DMS 273 treated with DMSO at 0.1 percent for 48 hours (cell line): ENCODE data around the gene TLE2.

ENCODE experiments used
- DNase-seq: peaks from one replicate; lab custom pipeline; 2025; lab: John Stamatoyannopoulos, UW

Gene TLE2

DNA sequence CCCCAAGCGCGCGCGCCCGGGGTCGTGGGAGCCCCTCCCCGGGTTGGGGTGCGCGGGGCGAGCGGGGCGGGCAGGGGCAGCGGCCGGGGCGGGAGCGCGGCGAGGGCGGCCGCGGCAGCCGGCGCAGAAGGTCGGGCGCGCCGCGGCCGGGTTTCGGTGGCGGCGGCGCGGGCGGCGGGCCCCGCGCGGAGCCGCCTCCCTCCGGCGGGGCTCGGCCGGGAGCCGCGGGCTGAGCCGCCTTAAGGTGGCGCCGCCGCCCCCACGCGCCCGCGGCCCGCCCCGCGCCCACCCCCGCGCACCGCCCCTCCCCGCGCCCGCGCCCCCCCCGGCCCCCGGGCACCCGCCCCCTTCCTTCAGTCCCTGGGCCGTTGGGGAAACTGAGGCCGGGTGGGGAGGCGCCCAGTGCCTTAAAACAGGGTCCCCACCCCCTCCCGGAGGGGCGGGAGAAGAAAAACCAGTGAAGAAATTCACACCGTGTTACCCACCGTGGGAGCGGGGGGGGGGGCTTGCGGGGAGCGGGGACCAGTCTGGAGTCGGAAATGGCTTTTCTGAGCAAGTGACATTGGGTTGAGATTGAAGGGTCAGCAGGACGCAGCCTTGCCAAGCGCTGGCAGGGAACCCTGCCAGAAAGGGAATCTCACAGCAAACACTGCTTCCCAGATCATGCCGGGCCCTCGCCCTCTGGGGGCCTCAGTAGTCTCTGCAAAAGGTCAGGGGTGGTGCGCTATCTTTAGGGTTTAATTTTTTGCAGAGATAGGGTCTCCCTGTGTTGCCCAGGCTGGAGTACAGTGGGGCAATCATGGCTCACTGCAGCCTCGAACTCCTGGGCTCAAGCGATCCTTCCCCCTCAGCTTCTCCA is at the start of gene TLE2:
Gene TLE2, minus strand, starts transcription at position 216 of the 859 bp plus-strand sequence. CDS start 376 bp downstream, outside the sequence.
- DNase-seq: no peak

DNA sequence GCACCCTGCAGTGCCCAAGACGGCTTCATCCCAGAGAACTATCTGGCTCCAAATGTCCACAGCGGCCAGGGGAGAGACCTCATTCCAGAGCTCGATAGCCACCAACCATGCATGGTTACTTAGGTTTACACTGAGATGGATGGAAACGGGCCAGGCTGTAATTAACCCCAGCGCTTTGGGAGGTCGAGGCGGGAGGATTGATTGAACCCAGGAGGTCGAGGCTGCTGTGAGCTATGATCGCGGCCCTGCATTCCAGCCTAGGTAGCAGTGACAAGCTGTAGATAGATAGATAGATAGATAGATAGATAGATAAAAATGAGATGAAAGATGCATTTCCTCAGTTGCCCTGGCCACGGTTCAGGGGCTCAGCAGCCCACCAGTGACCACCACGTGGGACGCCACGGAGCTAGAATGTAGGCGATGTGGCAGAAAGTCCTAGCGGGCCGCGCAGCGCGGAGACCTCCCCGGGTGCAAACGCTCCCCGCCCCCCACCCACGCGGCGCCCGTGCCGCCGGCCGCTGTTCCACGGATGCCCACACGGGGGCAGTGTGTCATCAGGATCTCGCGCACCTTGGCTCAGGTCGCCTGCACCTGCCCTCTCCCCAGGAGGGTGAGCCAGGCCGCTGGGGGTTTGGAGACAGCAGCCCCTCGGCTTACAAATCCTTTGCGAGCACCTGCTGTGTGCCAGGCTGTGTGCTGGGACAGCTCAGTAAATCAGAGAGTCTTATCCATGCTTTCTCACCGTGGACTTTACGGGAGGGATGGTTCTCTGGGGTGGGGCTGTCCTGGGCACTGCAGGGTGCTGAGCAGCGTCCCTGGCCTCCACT is 46.7 kb upstream of the TLE2 start:
- no peak for DNase-seq

DNA sequence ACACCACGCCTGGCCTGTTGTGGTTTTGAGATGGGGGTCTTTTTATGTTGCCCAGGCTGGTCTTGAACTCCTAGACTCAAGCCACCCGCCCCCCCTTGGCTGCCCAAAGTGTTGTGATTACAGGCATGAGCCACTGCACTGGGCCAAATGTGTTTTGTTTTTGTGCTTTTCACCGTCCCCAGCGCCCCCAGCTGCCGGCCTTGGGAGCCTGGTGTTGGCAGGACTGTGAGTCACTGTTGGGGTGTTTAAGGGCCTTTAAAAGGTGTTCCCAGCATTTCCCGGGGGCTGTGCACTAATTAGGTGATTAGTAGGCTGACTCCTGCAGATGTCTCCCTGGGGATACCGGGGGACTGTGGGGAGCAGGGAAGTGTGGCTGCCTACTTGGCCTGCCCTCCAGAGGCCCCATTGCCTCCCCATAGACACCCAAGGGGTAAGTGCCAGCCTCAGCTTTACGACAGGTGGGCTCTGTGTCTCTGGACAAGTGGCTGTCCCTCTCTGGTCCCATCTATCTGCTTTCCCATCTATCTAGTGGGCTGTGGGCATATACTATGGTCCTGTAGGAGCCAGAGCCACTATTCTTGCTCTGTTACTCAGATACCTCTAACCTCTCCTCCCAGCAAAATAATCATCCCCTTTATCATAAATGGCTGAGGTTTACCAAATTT is 45.0 kb upstream of the TLE2 start:
- DNase-seq: no peak

DNA sequence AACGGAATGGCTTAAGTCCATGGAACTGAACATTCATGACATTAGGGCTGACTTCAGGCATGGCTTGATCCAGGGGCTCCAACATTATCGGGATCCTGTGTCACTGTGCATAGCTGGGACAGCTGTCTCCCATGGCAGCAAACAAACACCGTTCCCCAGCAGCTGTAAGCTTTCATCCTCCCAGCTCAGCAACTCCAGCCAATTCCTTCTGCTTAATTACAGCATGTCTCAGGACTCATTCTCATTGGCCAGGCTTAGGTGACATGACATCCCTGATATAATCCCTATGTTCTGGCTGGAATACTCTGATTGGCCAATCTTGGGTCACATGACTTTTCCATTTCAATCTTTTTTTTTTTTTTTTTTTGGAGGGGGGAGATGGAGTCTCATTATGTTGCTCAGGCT is 44.1 kb upstream of the TLE2 start:
- DNase-seq: peak; percentile 86

DNA sequence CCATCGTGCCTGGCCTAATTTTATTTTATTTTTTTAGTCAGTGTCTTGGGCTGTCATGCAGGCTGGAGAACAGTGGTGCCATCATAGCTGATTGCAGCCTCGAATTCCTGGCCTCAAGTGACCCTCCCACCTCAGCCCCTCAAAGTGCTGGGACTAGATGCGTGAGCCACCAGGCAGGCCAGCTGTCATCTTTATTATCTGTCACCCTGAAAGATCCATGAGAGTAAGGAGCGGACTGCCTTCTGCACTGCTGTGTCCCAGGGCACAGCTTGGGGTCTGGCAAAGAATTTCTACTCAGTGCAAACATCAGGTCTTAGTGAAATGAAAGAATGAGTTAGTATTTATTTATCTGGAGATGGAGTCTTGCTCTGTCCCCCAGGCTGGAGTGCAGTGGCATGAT is 42.7 kb upstream of the TLE2 start:
- peak; percentile 63 for DNase-seq

DNA sequence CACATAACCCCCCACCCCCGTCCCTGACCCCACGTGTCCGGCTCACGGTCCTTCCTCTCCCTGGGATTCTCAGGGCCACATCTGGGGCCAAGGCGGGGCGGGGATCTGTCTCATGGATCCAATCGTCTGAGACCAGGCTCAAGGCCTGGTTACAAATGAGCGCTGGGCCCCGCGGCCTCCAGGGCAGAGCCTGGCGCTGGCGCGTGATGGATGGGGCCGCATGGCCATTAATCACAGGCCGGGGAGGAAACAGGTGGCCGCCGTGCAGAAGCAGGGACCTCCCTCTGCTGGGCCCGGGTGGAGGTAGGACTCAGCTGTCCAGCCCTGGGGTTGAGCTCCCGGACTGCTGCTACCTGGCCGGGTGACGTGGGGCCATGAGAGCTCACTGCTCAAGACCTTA is 39.0 kb upstream of the TLE2 start:
- no peak for DNase-seq

DNA sequence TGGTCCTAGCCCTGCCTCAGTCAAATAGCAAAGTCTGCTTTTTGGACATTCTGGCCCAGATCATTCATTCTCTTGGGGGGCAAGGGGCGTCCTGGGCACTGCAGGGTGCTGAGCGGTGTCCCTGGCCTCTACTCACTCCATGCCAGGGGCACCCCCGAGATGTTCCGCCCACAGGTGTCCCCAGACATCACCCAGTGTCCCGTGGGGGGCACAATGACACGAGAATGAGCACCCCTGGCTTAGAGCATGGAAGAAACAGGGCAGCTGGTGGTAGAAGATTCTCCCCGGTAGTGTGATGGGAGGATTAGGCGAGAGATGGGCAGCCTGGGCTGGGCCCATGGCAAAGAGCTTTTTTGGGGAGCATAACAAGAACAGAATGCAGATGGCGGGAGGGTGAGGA is 38.5 kb upstream of the TLE2 start:
- DNase-seq: no peak

DNA sequence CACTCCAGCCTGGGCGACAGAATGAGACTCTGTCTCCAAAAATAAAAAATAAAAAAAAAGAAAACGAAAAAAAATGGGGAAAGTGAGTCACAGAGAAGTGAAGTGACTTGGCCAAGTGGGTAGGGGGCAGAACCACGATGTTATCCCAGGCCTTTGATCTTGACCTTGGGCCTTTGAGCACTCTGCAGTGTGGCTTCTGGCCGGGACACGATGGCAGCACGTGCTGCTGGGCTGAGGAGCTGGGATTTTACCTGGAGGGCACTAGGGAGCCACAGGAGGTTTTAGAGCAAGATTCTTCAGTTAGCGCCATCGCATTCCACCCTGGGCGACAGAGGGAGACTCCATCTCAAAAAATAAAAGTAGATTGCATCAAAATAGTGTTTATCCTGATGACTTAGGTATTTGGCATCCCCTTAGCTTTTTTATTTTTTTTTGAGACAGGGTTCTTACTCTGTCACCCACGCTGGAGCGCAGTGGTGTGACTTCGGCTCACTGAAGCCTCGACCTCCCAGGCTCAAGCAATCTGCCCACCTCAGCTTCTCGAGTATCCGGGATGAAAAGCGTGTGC is 37.5 kb upstream of the TLE2 start:
- no peak for DNase-seq

DNA sequence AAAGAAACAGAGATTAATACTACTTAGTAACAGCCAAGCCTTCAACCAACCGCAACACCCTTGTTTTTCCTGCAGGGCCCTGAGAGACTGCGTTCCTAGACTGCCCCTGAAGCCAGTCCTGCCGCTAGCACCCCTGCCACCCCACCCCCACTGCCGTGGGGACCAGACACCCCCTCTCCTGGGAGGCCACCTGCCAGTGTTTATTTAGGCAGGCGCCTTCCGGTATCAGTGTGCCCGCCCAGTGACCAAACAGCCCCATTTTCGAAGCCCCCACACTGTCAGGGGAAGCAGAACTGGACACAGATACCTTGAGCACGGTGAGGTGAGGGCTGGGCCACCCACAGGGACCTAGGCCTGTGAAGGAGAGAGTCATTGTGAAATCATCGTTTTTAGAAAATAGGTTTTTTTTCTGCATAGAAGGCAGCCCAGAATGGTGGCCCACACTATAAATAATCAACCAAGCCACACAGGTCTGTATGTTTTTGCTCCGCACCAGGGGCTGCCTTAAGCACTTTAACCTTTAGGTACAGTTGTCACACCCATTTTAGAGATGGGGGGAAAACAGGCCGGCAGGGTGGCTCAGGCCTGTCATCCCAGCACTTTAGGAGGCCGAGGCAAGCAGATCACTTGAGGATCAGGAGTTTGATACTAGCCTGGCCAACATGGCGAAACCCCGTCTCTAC is 36.7 kb upstream of the TLE2 start:
- DNase-seq: no peak

DNA sequence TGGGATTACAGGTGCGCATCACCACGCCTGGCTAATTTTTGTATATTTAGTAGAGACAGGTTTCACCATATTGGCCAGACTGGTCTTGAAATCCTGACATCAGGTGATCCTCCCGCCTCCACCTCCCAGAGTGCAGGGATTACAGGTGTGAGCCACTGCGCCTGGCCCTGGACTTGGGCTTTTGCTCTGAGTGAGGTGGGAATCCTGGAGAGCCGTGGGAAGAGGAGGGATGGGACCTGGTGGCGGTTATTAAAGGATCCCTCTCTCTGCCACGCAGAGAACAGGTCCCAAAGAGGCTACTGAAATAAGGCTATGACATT is 34.9 kb upstream of the TLE2 start:
- DNase-seq: no peak

DNA sequence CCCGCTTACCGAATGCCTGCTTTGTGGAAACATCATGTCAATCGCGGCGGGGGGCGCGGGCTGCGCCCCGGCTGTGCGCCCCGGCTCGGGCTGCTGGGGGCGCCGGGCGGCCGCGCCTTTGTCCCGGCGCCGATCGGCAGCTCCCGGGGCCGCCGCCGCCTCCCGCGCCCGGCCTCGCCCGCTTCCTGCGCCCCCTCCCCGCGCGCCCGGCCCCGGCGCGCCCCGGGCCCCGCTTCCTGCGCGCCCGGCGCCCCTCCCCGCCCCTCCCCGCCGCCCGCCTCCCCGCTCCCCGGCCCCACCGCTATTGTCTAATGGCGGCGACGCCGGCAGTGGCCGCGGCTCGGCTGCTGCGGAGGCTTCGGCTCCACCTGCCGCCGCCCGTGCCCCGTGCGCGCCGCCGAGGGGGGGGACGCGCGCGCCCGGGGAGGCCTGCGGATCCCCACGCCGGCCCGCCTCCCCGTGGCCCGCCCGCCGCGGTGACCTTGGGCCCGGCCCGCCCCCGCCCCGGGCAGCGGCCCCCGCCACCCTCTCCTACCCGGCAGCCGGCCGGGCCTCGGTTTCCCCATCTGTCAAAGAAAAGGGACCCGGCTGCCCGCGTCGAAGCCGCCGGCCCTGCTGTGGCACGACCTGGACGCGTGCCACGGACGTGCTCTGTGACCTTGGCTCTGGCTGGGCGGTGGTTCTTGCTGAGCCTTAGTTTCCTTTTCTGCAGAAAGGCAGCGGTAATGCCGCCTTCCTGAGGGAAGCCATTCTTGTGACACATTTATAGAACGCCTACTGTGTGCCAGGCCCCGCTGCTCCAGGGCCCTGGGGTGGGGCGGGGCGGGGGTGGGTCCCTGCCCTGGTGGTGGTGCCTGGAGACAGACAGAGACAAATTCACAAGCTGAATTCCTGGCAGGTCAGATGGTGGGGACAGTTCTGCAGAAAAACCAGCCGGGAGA is 33.4 kb upstream of the TLE2 start, which contains the start of gene TLE5:
Gene TLE5, minus strand, starts transcription at position 331 of the 941 bp plus-strand sequence. Its CDS starts 295 bp downstream, at position 36.
- DNase-seq: no peak

DNA sequence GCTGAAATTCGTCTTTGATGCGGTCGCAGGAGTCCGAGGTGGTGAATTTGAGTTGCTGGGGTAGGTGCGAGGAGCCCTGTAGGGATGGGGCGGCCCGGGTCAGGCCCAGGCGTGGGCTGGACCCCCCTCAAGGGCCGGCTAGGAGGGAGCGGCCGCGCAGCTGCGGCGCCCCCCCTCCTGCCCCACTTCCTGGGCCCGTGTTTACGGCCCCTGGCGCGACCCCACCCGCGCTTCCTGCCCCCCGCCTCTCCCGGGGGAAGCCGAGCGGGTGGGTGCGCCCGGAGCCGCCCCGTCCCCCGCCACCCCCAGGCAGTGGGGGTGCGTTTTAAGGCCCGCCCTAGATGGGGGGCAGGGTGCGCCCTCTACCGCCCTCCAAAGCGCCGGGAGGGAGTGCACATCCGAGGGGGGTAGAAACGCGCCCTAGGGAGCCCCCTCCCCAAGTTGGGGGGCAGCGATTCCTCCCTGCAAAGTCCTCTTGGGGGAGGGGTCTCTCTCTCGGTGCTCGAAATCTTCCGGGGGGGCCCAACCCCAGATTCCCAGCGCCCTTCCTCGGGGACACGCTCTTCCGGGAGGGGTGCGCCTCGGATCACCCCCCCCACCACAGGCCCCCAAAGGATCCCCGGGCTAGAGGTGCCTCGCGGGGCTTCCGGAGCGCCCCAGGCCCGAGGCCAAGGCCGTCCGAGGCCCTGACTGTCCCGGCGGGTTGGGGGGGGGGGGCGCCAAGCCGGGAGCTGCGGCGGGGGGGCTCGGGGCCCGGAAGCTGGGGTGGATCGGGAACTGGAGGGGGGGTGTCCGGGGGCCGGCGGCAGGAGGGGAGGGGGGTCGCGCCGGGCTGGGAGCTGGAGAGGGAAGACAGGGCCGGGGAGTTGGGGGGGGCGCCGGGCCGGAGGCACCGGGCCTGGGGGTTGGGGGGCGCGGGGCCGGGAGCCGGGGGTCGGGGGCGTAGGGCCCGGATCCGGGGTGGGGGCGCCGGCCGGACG is 32.4 kb upstream of the TLE2 start:
- DNase-seq: no peak

DNA sequence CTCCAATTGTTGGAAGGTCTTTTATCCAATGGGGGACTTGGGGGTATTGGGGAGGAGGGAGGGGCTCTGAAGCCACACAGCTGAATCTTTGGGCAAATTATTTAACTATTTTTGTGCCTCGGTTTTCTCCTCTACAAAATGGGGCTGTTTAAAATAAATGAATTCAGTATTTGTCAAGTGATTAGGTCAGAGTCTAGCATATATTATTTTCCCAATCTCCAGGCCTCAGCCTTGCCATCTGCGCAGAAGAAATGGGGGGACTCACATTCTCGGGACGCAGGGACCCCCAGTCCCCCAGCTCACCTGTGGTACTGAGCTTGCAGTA is 31.7 kb upstream of the TLE2 start:
- DNase-seq: no peak

DNA sequence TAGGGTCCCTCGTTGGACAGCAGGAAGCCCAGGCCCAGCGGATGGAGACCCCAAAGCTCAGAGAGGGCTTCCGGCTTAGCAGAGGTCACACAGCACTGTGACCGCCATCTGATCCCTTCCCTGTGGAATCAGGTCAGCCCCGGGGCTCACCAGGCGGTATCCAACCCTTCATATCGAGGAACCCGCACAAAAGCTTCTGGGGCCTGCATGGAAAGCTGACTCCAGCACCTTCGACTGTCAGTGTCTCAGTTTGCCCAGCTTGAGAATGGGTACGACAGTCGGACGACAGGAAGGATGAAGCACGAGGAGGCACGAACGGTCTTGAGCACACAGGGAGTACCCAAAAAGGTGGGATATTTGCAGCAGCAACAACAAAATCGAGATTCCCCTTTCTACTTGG is 30.6 kb upstream of the TLE2 start:
- DNase-seq: no peak

DNA sequence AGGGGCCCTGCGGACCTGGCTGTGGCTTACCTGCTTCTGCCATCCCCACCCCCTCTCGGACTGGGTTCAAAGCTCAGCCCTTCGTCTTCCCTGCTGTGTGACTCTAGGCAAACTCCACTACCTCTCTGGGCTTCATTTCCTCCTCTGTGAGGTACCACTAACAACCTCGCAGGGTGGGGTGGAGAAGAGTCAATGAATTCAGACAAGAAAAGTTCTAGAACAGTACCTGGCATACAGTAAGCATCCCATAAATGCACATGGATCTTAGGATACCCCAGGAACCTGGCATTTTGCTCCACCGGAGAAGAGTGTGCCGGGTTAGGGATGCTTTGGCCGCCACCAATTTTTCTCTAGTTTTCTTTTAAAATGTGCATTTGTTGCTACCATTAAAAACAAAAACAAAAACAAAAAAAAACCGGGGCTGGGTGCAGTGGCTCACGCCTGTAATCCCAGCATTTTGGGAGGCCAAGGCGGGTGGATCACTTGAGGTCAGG is 29.8 kb upstream of the TLE2 start:
- DNase-seq: no peak

DNA sequence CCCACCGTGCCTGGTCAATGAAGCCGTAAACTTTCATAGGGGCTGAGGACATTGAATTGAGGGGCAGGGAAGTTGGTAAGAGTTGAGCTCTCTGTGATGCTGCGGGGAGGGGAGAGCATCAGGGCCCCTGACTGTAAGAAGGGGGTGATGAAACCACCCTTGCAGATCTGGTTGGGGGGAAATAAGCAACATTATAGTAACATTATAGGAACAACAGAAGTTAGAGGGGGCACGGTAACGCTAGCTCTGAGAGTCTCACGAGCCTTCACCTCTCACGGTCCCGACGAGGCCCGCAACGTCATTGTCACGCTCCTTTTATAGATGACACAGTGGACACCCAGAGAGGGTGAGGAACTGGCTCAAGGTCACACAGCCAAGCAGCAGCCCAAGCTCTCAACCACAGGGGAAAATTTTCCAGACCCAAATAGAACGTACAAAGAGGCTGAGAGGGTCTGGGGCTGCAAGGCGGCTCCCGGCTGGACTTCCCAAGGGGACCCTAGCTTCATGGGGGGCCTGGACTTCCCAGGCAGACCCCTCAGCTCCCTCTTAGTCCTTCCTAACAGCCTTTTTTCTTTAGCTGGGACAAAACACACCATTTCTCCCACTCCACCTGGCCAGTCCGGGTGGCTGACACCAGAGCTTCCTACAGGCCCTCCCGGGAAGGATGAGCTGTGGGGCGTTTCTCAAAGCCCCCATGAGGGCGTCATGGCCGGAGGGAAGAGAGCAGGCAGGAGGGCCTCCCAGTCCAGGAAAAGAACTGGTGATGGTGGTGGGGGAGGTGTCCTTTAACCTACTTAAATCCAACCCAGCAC is 29.1 kb upstream of the TLE2 start:
- no peak for DNase-seq

DNA sequence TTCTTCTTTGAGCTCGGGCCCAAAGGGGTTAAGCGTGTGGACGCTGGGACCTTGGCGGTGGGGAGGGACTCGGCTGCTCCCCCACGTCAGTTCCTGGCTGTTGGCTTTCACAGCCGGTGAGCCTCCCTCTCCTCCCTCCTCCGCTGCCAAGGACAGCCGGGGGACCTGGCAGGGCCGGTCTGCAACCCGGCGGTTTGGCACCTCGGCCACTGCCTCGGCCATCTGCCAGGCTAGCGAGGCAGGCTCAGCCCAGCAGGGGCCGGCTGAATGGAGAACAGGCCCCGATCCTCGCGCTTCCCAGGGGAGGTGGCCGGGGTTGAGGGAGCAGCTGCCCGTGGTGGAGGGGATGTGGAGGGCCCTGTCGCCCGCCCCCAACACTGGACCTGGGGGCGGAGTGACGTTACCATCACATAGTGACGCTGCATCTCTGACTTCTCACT is 28.2 kb upstream of the TLE2 start:
- DNase-seq: peak; percentile 82

DNA sequence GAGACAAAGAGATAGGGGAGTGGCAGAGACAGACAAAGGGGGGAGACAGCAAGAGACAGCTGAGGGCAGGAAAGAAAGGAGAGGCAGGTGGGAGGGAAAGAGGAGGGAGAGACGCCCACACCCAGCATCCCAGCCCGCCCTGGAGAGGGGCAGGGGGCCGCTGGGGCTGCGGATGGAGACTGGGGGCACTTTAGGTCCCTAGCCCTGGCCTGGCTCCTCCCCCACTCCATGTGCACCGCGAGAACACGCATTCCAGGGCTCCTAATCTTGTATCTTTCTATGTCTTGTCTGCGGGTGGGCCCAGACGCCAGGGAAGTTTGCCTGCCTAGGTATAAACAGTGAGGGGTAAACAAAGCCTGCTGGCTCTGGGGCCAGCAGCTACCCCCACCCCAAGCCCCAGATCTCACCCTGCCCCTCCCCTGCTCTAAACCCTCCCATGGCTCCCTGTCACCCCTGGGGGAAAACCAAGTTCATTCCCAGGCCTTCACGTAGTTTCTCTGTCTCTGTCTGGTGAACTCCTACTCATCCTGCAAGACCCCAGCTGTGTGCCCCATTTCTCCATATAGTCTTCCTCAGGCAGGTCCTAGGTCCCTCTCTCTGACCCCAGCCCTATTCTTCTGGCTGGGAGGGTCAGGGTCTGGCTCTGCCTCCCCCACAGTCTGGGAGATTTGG is 27.5 kb upstream of the TLE2 start:
- no peak for DNase-seq
